Stimulated activated CD8-positive, alpha-beta memory T cell treated with anti-CD3 and anti-CD28 coated beads, Interleukin-4, amount 100 ng/mL, for 1 hour (primary cell): ENCODE measurements around the gene KIRREL3.

Experiments
- DNase-seq, 2 donors: peaks; one replicate each; pipeline ENCODE4 v3.0.0-alpha.2; 2020; ENCODE audit warnings: low read depth in 2 of 2, low spot score in 1 of 2

The KIRREL3 gene

DNA sequence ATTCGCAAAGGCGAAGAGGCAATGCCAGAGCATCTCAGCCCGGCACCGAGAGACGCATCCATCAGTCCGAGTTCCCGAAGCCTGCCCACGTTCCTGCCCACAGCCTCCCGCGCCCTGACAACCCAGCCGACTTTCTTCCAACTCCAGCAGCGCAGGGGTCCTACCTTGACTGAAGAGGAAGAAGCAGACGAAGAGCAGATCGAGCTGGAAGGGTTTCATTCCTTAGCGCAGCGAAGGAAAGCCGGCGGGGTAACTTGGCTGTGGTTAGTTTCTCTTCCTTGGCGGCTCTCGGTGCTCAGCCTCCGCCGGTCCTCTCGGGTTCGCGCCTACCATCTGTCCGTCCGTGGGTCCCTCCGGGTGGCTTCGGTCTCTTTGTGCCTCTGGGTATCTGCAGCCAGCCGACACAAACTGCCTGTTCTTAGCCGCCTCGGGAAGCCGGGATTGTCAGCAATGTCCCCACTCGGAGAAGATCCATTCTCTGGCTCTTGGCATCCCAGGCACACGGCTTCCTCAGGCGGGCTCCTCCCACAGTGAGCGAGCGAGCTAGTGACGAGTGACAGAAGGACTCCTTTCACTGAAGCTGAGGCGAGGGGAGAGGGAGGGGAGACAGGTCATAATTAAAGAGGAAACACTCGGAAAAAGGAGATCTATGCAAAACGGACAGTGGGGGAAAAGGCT, at the start of gene KIRREL3:
Gene KIRREL3, minus strand, starts transcription at position 480 of the 678 bp plus-strand sequence.
- DNase-seq: no peak

DNA sequence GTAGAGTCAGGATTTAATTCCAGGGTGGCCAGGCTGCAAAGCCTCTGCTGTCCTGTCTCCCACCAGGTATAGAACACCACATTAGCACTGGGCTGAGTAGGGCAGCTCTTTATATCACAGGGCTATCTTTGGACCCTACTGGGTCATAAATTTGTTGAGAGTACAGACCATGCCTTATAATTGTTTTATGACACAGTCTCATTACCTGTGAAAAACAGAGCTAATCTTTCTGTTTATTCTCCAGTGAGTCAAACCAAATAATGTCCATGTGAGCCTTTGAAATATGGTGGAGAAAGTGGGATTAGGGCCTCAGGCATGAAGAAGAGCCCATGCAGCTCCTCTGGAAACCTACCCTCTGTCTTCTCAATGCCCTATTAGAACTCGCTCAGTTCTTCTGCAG, 49.6 kb upstream of the KIRREL3 start:
- no peak for DNase-seq

DNA sequence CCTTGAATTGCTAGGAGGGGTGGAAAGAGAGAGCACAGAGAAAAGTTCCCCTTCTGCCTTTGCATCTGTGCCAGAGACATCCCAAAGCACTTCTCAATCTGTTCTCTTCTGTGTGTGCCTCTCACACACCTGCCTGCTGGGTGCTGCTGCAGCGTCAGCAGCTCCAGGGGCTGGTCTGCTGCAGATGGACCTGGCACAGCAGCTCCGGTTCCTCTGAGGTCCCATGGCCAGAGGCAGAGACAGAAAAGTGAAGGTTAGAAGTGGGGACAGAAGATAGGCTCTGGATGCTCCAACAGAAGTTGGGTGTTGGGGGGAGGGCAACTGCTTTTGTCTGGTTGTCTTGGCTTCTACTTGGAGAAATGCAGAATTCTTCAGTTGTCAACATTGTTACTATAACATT, 48.9 kb upstream of the KIRREL3 start:
- DNase-seq: no peak

DNA sequence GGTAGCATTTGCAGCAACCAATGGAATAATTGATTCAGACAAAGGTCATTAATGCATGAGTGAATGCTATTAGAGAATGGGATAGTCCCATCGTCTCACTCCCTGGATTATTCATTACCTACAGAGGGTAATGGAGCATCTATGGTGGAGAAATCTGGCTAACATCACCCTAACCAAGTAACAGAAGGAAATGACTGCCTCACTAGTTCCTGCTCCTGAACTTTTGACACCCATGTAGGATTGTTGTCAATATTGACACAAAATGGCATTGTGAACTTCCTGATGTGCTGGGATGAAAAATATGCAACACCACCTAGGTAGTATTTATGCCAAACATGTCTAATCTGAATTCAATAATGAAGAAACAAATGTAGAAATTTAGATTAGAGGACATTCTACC, 44.0 kb upstream of the KIRREL3 start:
- DNase-seq: no peak

DNA sequence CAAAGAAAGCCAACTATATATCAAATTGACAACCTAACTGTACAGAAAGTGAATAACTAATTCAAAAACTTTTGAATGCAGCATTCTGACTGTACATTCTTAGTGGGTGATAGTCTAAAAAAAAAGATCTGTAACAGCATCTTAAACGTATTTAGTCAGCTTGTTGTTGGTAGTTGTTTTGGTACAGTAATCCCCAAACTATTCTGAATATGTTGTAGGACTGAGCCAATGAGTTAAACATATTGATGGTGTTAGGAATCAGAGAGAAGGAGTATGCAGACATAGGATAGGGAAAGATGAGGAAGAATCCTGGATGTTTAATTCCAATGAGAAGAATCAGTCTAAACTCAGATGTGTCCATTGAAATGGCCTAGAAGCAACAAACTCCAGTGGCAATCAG, 41.9 kb upstream of the KIRREL3 start:
- DNase-seq: no peak

DNA sequence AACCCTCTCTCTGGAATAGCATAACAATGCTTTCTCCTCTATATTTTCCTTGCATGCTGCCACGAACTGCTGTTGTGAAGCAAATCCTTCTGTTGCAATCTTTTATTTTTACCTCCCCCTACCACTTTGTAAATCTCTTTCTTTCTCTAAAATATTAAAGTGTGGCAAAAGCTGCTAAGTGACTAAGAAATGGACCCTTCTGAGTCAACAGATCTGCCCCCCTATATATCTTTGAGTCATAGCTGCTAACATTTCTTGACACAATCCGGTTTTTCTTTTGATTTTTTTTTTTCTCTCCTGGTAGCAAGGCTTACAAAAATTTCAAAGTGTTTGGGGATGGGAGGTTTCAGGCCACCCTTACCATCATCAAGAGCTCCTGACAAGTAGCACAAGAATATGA, 39.0 kb upstream of the KIRREL3 start:
- no peak for DNase-seq

DNA sequence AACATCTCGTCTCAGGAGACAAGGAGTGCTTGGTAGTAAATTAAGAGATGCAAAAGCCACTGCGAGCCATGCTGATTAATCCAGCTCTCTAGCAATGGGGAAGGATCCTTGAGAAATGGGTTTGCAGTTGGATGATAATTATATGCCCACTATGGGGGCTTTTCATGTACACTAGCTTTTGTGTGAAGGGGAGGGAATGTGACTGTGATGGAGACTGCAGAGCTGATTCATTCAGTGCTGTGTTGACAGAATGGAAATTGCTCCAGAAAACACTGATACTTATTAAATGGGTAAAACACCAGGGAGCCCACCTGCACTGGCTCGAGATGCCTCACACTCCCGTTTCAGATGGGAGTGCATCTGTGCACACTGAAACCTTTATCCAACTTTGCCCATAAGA, 37.0 kb upstream of the KIRREL3 start:
- no peak for DNase-seq

DNA sequence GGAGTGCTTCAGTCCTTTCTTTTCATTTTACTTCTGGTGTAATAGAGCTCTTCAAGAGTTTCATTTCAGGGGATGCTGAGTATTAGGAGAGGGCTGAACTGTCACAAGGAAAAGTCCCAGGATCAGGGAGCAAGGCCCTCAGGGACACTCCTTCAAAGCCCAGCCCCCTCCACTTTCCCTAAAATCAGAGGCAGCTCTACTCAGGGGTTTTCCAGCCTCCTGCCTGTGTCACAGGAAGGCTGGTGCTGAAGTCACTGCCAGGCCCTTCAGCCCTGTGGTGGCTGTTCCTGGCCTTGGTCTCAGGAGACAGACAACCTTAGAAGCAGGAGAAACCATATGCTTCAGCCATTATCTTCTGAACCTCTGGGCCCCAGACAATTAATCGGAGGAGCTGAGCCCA, 36.4 kb upstream of the KIRREL3 start:
- no peak for DNase-seq

DNA sequence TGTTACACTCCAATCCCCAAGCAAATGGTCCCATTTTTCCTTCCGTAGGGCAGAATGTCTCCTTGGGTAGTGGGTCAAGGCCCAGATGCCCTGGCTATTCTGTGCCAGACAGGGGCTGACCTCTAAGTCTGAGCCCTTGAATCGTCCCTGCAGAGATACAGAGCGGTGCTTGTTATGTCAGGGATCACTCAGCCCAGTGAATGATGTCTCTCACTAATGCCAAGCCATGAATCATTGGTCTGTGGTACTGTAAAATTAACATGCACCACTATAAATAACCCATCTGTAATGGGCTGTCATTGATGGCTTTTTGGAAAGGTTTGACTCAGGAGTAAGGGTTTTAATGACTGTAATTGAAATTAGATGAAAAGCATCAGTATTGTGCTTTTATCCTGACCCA, 35.3 kb upstream of the KIRREL3 start:
- DNase-seq: no peak

DNA sequence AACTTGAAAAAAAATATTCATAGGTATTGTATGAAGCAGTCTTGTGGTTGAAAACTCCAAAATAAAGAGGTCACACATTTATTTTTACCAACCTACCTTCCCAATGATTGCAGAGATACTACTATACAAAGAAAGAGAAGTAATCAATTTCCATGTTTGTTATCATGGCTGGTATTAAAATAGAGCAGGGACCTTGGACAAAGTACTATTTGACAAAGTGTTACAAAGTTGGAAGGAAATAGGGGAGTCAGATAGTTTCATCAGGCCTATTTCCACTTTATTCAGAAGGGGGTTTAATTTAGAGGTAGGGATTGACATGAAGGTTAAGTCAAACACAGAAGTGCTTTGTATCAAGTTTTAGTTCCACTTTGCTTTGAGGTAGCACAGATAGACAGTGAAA, 34.4 kb upstream of the KIRREL3 start:
- no peak for DNase-seq

DNA sequence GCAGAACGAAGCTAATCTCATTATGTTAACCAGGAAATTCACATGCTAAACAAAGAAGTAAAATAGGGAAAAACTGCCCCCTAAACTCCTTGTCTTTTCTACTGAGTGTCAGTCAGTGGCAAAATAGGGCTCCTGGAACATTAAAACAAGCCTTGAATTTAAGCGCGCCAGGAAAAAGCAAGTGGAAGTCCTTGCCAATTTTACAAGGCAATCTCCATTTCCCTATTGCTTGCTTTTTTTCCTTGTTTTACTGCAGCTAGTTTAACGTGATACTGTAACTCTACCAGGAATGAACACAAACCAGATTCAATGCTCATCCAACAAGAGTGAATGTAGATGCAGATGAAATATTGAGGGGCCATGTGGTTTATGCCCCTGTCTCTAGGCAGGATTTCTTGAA, 28.1 kb upstream of the KIRREL3 start:
- DNase-seq: no peak

DNA sequence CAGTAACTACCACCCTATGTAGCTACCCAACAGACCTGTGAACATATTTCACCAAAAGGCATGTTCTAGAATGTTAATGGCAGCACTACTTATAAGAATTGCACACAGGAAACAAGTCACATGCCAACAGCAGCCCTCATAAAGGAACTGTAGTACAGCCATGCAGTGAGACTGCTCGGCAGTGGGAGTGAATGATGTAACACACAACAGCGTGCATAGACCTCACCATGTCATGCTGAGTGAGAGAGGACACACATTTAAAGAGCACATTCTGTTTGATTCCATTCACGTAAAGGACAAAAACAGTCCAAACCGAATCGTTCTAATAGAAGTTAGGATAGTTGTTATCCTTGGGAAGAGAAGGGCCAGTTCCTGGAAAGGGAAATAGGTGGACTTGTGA, 27.2 kb upstream of the KIRREL3 start:
- no peak for DNase-seq

DNA sequence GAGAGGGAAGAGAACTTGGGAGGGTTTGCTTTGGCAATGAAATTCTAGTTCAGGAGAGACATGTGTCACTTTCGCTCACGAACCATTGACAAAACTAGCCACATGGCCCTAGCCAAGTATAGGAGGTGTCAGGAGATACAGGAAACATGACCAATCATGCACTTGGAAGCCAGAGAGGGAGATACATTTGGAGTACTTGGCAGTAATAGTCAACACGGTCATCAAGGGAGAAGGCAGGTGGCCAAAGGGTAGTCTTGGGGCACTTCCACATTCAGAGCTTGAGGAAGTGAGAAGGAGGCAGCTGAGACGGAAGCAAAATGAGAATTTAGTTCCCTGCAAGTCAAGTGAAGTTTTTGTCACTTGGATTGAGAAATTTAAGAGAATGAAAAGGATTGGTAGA, 26.4 kb upstream of the KIRREL3 start:
- no peak for DNase-seq

DNA sequence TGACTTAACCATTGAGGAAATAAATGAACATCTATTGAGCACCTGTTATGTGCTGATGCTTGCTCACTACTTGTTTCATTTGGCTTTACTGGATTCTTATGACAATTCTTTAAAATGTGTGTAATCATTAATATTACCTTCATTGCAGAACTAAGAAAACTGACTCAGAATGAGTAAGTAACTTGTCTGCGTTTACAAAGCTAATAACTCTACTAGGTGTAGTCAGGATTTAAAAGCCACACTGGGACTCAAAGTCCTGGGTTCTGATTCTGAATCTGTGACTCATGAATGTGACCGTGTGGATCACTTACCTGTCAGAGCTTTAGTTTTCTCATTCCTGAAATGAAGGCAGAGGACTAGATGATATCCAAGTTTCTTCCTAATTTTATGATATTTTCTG, 23.4 kb upstream of the KIRREL3 start:
- DNase-seq: no peak

DNA sequence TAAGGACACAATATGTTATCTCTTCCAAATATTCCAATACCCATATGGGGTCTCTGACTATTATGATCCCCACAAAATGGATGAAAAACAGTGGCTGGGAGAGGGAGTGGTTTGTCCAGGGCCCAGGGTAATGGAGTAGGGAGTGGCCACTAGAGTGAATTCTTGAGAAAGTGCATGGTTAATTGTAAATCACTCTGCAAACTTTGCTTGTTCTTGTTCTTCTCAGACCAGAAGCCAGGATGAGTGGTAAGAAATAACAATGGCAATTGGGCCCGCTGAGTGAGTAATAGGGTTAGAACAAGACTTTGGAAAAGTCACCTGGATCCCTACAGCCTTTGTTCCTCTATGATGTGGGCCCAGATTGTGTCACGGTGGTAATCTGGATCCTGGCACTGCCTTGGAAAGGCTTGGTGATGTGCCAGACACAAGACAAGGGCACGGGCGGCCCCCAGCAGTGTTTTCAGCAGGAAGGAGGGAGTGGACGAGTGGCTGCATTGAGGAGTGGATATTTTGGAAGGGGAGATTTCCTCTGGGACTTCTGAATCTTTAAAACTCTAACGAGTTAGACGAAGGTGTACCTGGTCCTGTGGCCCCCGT, 18.2 kb upstream of the KIRREL3 start:
- no peak for DNase-seq

DNA sequence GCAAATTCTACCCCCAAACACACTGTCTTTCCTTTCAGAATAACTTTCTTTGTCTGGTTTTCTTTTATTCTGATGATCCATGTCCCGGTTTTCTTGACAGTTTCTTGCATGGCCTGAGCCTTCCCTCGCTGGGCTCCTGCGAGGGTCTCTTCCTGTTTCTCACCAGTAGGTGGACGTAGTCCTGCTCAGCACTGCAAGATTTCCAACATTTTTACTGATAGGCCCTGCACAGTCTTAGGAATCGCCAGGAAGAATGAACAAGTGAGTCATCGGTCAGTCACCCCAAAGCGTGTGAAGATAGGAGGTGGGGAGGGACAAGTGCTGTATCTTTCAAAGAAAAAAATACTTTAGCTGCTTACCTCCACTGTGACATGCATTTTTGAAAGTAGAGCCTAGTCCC, 16.9 kb upstream of the KIRREL3 start:
- DNase-seq: no peak

DNA sequence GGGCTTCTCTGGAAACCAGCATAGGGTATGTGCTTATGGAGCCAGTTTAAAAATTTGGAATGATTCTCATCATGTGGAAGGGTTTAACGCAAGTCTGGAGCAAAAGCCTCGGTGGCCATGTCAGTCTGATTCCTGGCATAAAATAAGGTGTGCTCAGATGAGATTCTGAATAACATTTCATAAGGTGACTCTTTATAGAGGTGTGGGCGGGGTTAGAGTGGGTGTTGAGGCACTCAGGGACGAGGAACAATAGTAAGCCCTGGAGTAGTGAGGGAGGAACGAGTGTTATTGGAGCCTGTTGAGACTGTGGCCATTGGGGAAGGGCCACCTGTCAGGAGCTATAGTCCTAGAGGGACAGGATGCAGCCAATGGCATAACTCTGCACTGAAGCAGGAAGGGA, 13.0 kb upstream of the KIRREL3 start:
- DNase-seq: no peak

DNA sequence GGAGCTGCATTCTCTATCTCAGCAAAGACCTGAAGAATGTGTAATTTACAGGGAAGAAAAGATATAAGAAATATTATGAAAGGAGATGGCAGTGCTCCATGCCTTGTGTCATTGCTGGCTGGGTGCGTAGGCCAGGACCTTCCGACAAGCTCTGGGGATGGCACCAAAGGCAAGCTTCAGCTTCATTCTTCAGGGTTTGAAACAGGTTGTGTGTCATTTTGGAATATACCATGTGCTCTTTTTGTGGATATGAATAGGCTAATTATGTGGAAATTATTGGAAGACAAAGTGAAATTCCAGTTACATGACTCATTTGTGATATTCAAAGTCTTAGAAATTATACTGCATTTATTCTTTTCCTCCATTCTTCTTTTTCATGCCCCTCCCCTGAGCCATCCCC, 5.7 kb upstream of the KIRREL3 start:
- DNase-seq: no peak

DNA sequence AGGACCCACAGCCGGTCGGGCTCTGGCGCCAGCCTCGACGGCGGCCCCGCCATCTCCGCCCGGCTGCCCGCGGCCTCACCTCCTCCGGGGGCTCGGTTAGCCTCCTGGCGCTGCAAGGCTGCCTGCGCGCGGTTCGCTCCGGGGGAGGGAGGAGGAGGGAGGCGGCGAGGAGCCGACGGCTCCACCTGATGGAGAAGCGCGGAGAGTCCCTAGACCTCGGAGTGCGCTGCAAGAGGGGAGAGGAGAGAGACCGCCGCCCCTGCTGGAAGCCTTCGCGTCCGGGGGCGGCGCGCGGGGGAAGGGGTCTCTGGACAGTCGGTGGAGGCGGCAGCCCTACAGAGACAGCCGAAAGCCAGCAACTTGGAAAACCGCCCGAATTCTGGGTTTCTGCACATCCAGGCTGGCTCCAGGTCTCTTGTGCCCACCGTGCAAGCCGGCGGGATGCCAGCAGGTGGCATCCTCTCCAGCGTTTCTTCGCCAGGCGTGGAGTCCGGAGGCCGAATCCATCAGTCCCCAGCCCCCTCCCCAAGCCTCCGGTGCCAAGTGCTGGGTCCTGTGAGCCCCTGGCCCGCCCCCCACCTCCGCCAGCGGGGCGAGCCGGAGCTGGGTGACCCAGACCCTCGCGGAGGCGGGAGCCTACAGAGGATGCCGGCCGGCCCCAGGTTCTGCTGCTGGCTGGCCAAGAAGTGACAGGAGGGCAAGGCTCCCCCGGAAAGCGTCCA, 2.9 kb upstream of the KIRREL3 start:
- DNase-seq: no peak

DNA sequence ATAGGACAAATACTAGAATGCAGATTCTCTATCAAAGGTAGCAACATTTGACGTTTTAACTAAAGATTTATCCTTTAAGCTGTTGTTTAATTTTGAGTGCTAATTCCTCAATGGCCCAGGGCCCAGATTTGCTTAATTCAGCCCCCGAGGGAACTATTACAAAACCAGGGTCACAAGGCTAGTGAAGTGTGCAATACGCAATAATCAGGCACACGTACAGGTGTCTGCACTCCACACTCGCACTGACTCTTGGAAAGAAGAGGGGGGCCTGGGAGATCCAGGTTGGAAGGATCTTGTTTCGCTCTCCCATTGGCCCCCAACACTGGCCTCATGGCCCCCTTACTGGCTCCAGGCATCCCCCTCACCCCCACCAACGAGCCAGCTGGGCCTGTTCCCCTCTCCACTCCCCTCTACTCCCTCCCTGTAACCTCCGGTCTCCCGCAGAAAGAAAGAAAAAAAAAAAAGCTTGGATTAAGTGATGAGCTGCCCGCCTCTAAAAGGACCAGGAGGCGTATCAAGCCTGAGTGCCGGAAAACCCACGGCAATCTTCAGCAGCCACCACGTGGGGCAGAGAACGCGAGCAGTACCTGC, 2.2 kb upstream of the KIRREL3 start:
- no peak for DNase-seq

DNA sequence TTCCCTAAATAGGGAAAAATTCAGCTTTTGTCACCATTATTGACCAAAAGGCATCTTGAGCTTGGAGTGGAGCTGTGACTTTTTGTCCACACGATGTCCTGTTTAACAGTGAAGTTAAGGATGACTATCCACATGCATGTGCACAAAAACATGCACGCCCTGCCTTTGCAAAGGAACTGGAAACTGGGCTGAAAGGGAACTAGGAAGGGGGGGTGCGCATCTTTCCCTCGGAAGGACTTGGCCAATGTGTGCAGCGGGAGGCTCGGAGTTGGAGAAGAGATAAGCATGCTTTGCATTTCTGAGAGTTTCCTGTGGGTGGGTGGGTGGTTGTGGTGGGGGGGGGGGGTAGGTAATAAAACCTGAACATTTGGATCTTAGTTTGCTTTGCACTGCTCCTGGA, 411 bp upstream of the KIRREL3 start:
- DNase-seq: no peak

DNA sequence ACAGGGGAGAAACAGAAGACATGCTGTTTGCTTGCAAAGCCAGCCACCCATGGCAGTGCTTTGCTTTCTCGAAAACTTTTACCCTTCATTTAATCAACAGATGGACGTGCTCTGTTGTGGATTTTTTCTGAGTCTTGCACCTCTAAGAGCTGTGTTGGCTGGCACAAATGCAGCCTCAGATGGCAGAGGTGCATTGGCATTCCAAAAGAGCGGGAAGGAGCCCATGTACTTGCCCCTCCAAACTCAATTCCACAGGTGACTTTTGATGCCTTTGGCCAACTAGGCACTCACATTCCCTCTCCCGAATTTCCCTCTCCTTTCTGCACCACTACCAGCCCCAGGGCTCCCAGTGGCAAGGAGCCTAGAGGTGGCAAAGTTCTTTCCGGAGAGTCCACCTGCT, 1.2 kb downstream of the KIRREL3 start:
- DNase-seq: no peak
